Stimulated activated CD4-positive, alpha-beta T cell treated with anti-CD3 and anti-CD28 coated beads, Interleukin-1b, Interleukin-23, amount 100 ng/mL, for 24 hours (primary cell): ENCODE measurements around the gene C1QBP.
"Not testable (repeated sequence)": the region's sequence is repeated elsewhere in the genome, so short reads cannot be mapped to it uniquely, and the experiment has no call there.

Experiments used
- DNase-seq, 4 experiments: peaks; one replicate each; pipeline ENCODE4 v3.0.0-alpha.2; 2020; ENCODE audit warnings: low read depth in 4 of 4, low spot score in 1 of 4

The C1QBP gene, protein sequence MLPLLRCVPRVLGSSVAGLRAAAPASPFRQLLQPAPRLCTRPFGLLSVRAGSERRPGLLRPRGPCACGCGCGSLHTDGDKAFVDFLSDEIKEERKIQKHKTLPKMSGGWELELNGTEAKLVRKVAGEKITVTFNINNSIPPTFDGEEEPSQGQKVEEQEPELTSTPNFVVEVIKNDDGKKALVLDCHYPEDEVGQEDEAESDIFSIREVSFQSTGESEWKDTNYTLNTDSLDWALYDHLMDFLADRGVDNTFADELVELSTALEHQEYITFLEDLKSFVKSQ

DNA sequence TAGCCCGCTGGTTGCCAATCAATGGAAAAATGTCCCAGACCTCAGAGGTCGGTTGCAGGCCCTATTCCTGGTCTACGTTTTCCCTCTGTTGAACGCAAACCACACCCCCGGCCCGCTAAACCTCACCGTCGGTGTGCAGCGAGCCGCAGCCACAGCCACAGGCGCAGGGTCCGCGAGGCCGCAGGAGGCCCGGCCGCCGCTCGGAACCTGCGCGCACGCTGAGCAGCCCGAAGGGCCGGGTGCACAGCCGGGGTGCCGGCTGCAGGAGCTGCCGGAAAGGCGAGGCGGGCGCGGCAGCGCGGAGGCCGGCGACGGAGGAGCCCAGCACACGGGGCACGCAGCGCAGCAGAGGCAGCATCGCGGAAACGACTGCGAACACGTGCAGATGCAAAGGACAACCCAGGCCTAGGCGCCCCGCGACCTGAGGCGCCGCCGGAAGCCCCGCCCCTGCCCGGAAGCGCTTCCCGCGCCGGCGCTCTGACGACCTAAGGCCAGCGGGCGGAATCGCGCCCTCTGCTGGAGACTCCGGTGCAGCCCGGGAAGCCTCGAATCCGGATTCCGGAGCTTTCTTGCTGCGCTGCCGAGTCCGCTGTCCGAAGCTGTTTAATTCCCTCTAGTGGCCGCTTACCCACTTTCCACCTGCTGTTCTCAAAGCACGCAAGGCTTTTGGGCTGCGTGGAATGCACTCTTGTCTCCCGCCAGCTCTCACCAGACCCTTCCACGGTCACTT, at the start of gene C1QBP:
C1QBP (minus strand) TSS at position 440 of the 730 bp plus-strand sequence; CDS start at position 358, 82 bp downstream.
- DNase-seq: peak; percentile 81 to 86 (median 83)

DNA sequence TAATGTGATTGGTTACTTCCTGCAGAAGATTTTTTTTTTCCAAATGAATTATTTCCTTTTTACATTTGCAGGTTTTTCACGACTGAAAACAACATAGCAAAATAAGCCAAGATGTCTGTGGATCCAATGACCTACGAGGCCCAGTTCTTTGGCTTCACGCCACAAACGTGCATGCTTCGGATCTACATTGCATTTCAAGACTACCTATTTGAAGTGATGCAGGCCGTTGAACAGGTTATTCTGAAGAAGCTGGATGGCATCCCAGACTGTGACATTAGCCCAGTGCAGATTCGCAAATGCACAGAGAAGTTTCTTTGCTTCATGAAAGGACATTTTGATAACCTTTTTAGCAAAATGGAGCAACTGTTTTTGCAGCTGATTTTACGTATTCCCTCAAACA, 49.8 kb upstream of the C1QBP start:
- DNase-seq: no peak

DNA sequence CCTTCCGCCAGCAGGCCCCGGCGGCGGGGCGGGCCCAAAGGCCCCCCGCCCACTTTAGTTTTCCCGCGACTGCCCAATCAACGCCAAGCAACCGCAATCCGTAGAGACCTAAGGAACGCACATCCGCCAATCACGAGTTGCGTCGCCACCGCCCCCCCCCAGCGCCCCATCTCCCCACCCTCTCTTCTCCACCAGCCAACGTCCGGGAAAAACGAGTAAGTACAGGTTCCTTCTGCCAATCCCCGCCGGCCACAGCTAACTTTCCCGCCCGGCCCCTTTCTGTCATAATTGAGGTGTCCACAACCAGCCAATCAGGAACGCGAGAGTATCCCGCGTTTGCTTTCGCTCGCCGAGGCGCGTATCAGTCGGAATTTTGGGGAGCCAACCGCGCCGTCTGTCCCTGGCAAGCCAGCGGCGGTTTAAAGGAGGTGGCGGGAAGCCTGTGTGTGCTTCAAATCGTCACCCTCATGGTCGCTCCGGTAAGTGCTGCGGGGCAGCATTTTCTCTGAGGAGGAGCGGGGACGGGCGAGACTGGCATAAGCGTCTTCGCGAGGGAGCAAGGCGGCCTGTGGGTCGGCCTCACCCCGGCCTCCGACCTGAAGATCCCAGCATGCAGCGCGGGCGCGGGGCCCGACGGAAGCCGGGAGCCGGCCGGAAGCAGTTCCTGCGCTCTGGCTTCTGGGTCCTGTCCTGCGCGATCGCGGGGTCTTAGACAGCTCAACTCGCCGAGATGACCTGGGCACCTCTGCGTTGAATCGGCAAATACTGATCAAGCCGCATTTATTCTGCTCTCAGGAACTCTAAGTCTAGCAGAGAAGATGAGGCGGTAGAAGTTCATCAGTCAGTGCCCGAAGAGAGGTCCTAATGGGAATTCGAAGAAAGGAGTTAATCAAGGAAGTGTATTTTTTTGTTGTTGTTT, 47.5 kb upstream of the C1QBP start, which contains the start of gene MIS12:
MIS12 (plus strand) TSS at position 361 of the 919 bp plus-strand sequence. CDS start 2,297 bp downstream, outside the sequence.
- DNase-seq: peak; percentile 87 to 98 (median 95)

DNA sequence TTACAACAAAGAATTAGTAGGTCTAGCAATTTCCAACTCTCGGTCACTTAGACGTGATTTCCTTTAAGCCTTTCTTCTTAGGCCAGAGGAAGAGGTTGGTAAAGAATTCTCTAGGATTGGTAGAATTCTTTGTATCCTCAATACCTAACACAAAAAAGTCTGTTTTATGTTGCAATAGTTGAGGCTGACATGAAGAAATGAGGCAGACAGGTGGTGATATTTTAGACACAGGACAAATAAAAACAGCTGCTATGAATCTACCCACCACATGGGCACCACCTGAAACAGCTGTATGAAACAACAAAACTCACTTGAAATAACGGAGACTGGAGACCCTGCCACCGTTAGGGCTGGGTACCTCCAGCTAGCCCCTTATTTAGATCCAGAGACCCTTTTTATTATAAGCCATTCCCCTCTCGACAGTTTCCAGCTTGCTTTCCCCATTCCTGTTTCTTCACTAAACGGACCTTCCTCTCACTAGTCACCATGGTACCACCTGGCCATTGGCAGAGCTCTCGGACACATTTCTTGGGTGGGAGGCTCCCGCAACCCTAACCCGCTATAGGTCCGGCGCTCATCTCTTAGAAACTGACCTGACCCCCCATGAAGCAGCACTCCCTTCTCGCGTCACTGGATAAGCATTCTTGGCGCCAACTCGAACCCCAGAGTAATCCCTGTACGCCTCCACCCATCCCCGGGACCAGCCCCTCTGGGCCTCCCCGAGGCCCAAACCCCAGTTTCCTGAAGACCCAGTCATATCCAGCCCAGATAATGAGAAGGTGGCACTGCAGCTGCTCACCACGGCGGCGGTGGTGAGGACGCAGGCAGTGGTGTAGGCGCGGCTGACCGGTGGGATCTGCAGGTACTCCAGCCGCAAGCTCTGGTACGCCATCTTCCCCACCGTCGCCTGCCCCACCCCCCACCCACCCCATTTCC, 46.6 kb upstream of the C1QBP start, which contains the start of gene DERL2:
DERL2 (minus strand) TSS at position 909 of the 936 bp plus-strand sequence; CDS start at position 892, 17 bp downstream.
- no peak for DNase-seq

DNA sequence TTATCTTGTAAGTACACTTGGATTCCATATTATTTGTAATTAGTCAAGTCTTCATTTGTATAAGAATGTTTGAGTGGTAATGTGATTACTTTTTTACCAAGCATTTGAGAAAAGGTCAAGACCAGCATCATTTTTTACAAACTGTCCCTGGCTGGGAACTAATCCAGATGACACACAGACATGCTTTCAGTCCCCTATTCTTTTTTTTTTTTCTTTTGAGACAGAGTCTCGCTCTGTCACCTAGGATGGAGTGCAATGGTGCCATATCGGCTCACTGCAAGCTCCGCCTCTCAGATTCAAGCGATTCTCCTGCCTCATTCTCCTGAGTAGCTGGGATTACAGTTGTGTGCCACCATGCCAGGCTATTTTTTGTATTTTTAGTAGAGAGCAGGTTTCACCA, 42.5 kb upstream of the C1QBP start:
- no peak for DNase-seq

DNA sequence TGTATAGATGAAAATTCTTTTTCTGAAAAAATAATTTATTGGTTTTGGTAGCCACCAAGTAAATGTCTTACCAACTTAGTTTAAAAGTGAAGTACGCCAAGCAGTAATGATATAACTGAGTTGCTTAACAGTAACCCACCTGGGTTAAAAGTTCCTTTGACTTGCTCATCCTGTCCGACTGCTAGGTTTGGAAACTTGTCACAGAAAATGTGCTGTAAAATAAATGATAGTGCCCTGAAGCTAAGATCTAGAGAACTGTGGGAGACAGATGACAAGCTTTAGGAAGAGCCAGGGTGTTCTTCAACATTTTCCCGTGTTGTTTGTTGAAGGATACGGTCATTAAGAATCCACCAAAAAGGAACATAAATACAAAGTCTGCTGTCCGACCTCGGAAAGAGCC, 42.0 kb upstream of the C1QBP start:
- DNase-seq: no peak

DNA sequence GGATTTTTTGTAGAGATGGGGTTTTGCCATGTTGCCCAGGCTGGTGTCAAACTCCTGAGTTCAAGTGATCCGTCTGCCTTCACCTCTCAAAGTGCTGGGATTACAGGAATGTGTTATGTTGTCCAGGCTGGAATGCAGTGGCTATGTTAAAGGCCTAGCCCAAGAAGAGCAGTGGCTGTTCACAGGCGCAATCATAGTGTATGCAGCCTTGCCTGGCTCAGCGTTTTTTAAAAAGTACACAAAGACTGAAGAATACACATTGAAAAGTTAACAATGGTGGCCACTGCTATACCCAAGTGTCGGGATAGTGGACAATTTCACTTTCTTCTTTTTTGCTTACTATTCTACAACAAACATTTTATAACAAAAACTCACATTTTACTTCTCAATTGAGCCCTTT, 40.0 kb upstream of the C1QBP start:
- DNase-seq: no peak

DNA sequence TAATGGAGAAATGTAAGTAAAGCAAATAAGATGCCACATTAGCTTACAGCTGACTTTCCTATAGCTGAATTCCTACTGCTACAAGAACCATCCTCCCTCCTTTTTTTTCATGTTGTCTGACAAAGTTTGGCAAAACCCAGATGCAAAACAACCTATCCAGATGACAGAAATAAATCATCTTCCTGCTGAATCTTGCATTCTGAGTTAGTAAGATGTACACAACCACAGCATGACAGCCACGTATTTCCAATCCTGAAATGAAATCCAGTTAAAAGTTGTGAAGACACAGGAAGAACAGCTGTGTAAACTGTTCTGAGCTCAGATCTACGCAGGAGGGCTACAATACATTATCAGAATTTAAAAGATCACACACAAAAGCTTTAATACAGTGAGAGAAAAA, 35.0 kb upstream of the C1QBP start:
- no peak for DNase-seq

DNA sequence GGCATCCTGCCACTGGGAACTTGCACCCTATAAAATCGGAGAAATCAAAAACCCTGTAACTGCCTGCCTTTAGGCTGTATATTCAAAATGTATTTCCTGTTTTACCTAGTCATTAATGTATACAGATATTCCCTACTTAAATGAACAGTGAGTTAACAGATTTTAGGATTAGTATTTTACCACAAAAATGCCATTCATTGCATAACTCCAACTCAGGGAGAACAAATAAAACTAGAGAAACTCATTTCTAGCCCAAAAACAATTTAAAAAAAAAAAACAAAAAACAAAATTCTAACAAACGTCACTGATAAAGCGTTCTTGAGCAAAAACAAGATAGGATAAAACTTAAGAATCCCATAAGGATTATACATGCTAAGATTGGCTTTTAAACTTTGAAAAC, 33.6 kb upstream of the C1QBP start:
- DNase-seq: no peak

DNA sequence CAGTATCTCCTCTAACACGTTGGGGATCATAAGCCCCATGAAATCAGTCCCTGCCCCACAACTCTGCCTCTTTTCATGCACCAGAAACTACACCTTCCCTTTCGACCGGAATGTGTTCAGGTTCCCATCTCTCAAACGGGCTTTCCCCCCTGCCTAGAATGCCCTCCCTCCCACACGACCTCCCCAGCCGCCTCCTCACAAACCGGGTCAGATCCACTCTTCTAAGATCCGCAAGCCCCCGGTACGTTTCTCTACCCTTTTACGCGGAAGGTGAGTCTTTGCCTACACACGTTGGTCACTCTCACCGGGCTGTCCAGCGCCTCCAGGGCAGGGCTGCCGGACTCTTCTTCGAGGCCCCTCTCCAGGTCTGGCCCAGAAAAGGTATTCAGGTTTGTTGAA, 29.1 kb upstream of the C1QBP start:
- DNase-seq: peak in 2 of 4 experiments; percentile 7 to 8

DNA sequence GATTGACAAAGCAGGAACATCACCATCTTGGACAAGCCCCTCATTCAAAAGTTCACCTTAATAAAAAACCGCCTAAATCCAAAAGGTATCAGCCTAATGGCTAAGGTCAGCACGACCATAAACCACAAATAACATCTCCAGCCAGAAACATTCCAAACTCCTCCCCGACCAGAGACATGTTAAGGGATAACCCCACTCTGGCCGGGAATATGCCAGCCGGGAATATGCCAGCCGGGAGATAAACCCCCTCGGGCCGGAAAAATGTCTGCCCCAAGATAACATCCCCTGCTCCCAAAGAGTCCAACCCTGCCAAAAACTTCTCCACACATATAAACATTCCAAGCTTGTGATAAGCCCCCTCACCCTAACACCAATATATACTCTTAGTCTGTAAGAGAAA, 28.5 kb upstream of the C1QBP start:
- no peak for DNase-seq

DNA sequence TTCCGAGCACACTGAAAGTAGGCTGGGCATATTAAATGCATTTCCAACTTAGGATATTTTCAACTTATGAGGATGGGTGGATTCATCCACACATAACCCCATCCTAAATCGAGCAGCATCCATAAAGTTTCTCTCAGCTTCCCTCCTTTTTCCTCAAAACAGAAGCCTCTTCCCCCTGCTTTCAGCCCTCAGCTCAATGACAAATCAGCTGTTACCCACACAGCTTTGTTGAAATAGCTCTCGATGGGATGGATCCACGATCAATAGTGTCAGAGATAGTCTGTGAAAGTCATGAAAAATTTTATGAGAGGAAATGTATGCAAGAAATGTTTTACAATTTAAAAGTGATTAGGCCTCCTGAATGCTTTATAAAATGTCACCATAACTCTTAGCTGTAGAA, 27.3 kb upstream of the C1QBP start:
- DNase-seq: no peak

DNA sequence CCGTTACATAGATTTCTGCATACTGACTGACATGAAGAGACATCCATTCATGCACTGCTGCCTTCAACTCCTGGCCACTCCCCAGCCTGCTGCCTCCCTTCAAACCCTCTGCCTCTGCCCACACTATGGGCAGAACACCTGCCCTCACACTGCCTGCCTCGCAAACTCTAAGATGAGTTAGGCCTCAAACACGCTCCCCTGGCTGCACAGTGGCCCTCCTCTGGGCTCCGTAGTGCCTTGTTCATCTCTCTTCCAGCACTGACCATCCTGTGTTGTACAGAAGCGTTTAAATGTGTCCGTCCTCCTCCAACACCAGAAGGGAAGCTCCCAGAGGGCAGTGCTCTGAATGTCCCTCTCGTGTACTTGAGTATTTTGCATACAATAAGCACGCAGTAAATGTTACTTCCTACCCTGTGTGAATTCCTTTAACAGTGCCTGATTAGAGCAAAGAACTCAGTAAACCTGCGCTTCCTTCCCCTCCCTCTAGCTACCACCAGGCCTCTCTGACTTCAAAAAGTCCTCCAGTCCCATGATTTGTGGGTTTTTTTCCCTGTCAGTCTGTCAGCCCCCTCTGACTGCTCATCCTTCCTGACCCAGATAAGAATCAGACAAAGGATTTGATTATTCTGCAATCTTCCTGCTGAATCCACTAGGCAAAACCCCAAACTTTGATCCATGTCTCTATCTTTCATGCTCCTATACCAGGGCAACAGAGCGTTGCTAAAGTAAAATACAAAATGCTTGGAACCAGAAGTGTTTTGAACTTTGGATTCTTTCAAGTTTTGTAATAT, 26.0 kb upstream of the C1QBP start:
- no peak for DNase-seq

DNA sequence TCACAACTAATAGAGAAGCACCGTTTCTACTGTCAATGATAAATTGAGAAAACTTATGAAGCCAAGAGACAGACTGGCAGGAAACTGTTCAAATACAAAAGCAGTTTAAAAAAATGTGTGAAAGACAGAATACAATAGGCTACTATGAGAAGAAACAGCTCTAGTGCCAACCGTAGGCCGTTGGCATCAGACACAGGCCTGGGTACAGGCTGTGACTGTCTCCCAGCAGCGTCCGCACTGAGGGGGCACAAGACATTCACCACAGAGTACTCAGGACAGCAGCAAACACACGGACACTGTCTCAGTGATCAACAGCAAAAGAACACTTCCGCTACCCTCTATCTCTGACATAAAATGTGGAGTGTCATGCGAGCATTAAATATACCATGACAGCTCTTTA, 7.8 kb upstream of the C1QBP start:
- DNase-seq: no peak

DNA sequence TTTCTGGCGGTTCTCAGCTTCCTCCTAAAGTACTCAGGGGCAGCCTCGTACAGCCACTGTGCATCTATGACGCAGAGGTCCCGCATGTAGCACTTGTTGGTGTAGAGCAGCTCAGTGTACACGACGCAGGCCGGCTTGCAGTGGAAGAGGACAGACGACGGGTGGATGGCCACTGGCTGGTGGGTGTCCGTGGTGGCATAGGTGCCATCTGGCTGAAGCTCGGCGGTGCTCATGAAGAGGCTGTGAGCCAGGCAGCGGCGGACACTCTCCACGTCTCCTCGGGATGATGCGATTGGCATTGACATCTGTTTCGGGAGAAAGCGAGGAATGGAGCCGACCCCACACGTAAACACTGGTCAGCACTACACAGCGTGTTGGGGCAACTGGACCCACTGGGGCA, 5.3 kb upstream of the C1QBP start:
- DNase-seq: no peak

DNA sequence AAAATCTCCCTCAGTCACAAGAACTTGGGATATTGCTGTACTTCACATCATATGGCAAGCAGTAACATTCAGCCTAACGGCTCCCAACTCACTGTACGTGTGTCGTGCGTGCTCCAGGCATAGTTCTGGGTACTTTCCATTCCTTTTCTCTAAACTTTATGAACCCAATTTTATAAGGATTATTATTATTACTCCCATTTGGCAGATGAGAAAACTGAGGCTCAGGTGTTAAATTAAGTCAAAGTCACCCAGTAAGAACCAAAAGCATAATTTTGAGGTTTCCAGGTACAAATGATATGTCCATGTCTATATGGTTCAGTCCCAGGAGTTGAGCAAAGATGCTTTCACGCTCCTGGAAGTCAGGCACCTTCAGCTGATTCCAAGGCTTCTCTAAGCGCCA, 4.8 kb upstream of the C1QBP start:
- no peak for DNase-seq

DNA sequence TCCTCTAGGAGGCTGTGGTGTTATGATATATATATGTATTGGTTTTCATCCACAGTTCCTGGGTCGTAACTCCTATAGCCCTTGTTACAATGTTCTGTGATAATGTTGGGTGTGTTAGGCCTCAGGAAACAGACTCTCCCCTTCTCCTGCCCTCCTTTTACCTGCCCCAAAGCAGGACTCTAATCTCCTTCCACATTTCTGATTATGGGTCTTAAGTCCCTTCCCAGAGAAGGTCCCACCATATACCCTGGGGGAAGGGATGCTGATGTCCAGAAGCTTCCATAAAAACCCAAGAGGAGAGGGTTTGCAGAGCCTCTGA, 450 bp upstream of the C1QBP start:
- DNase-seq: no peak

DNA sequence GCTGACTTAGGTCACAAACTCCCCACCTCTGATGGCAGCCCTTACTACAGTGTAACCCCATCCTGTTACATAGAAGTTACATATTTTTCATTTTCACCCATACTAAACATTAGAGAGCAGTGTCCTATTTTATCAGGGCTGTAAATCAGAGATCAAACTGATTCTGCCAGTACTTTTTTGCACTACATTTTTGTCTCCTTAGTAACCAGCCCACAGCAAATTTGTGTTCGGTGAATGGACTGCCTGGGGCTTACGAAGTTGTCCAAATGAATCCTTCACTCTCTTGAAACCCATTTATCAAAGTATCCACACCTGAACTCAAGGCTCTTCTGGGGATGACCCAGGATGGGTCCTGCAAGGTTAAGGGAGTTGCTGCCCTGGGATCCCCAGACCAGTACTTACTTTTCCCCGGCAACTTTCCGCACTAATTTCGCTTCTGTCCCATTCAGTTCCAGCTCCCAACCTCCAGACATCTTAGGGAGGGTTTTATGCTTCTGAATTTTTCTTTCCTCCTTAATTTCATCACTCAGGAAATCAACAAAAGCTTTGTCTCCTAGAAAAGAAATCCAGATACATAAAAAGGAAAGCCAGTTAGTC, 1.1 kb downstream of the C1QBP start:
- DNase-seq: no peak

DNA sequence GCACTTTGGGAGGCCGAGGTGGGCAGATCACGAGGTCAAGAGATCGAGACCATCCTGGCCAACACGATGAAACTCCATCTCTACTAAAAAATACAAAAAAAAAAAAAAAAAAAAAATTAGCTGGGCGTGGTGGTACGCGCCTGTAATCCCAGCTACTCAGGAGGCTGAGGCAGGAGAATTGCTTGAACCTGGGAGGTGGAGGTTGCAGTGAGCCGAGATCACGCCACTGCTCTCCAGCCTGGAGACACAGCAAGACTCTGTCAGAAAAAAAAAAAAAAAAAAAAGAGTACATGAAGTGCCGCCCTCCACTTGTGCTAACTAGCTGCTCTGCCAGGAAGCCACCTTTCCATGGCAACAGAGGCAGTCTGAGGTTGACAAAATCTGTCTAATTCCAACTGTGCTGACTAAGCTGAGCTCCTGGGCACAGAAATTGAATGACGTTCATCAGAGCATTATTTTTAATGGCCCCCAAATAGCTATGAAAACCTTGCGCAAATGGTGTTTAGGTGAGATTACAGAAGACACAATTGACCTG, 3.1 kb downstream of the C1QBP start:
- DNase-seq: not testable (repeated sequence)
